Frontal cortex (tissue), 4 donors: ENCODE results near the gene PDE6B. TPM values are rescaled to one million over a fixed set of nuclear protein-coding genes. Genes with fewer than 3 reads are reported as not detected.

Experiments
- DNase-seq, 2 donors: peaks; one replicate each; pipeline ENCODE4 v3.0.0; 2012; ENCODE audit warnings: low spot score in 2 of 2
- FAIRE-seq: peaks from 2 replicates; lab custom pipeline; 2012; peaks lifted over from hg19 to GRCh38; lab: Jason Lieb, UNC
- total RNA-seq: library from RNA; depleted of rRNA; stranded (reverse); fragments of >200 nt; gene quantifications from one replicate; pipeline ENCODE4 v1.2.3, GENCODE V29; 2014
- donor health status: control.
- donor health status: control.
- donor health status: control.

PDE6B gene
- total RNA-seq, 1 donor from 2014 or later: 2.0 TPM

GRCh38 chr4:653831-654502 lies 28.6 kb downstream of the PDE6B start:
- FAIRE-seq (no peak), DNase-seq (no peak)

- FAIRE-seq (no peak), DNase-seq (no peak)
Observed at GRCh38 chr4:654503-654845, 29.1 kb downstream of the PDE6B start.

GRCh38 chr4:654871-655463 lies 29.6 kb downstream of the PDE6B start:
- peak in 1 of 2 donors; percentile 71 for DNase-seq

GRCh38 chr4:655464-656151 lies 30.2 kb downstream of the PDE6B start:
- FAIRE-seq (no peak), DNase-seq (no peak)

More at GRCh38 chr4:654871-655463, 29.6 kb downstream of the PDE6B start:
- no peak for FAIRE-seq

GRCh38 chr4:656436-657337 lies 31.3 kb downstream of the PDE6B start:
- FAIRE-seq (no peak), DNase-seq (no peak)

- FAIRE-seq (no peak), DNase-seq (no peak)
Observed at GRCh38 chr4:657338-657833, 32.0 kb downstream of the PDE6B start.

- DNase-seq (no peak), FAIRE-seq (no peak)
Observed at GRCh38 chr4:657834-658667, 32.7 kb downstream of the PDE6B start.

- no peak for DNase-seq
- no peak for FAIRE-seq
Observed at GRCh38 chr4:658681-659667, 33.6 kb downstream of the PDE6B start.

GRCh38 chr4:659851-660250 lies 34.5 kb downstream of the PDE6B start:
- no peak for FAIRE-seq
- DNase-seq: no peak

- FAIRE-seq: no peak
- no peak for DNase-seq
Observed at GRCh38 chr4:660401-660800, 35.0 kb downstream of the PDE6B start.

GRCh38 chr4:661231-661630 lies 35.9 kb downstream of the PDE6B start:
- DNase-seq: no peak
- FAIRE-seq: no peak

- FAIRE-seq (no peak), DNase-seq (no peak)
Observed at GRCh38 chr4:661881-662761, 36.7 kb downstream of the PDE6B start.

GRCh38 chr4:663046-663437 lies 37.7 kb downstream of the PDE6B start:
- DNase-seq: no peak
- no peak for FAIRE-seq

GRCh38 chr4:663438-664428 lies 38.4 kb downstream of the PDE6B start:
- FAIRE-seq: no peak
- DNase-seq: peak in 1 of 2 donors; percentile 76

- FAIRE-seq: no peak
Observed at GRCh38 chr4:664713-665231, 39.4 kb downstream of the PDE6B start.

GRCh38 chr4:665381-665750 lies 40.0 kb downstream of the PDE6B start:
- FAIRE-seq: no peak

More at GRCh38 chr4:664713-665231, 39.4 kb downstream of the PDE6B start:
- DNase-seq: no peak

More at GRCh38 chr4:665381-665750, 40.0 kb downstream of the PDE6B start:
- DNase-seq: no peak
